ENCODE data around the gene SLC23A3. TPM values are rescaled to one million over a fixed set of nuclear protein-coding genes. Genes with fewer than 3 reads are reported as not detected.

The SLC23A3 gene
- 1 to 10 TPM; 3.6 to 4.8 (median 3.9) TPM for polyA plus RNA-seq (ENCODE audit: insufficient read depth in 1 of 5, insufficient read length in 5 of 5, low replicate concordance in 1 of 5)
- long read RNA-seq, donor 1 = 0 reads
- long read RNA-seq, donor 2 = 0 reads
- long read RNA-seq, donor 3 = 0 reads
- long read RNA-seq, donor 4 = 0 reads
- long read RNA-seq, donor 5 = 0 reads
- long read RNA-seq, donor 6 = 0 reads
- long read RNA-seq, donor 7 = 0 reads
- long read RNA-seq, donor 8 = 0 reads

GRCh38 chr2:219169930-219170654 lies at the start of gene SLC23A3:
TSS of gene SLC23A3 (minus strand) at chr2:219170029. CDS start at chr2:219169984, 45 bp downstream.
- no peak for DNase-seq

DNA sequence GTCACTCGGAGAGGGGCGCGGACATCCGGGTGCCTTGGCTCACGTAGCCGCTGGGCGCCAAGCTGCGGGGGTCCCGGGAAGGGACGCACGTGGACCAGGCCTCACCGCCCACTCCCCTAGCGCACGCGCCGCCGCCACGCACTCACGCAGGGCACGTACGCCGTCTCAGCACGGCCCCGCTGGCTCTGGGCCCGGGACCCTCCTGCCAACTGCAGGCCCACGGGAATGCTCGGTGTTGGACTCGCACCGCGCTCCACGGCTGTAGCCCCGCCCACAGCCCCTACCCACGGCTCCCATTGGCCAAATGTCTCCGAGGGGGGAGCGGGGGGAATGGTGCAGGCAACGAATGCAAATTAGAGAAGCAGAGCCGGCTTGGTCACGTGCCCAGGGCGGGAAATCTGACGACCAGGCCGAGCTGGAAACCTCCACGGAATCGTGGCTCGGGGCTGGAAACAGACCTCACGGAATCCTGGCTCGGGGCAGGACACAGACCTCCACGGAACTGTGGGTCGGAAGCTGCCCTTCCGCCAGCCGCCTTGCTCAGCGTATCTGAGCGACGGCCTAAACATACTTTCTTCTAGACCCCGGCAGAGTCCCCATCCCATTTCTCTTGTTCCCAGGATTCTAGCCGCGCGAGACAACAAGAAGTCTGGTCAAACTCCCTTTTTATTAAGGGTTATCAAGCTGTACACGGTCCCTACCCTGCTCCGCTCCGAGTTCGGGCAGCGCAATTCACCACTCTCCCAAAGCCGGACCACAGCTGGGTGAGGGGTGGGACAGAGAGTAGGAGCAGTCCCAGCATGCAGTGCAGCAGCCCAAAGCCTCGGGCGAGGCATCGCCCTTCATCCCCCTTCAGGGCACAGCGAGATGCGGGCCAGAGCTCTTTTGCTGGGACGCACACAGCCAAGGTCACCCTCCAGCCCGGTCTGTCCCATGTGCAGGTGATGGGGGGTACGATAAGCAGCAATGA lies 49.2 kb upstream of the SLC23A3 start, which contains the start of gene ABCB6:
Gene ABCB6 (minus strand): TSS at position 227 of the 970 bp plus-strand sequence. CDS start 285 bp downstream, outside the sequence.
- peak; percentile 94 to 95 for DNase-seq

- no peak for DNase-seq
These were observed 48.4 kb upstream of the SLC23A3 start for GRCh38 chr2:219218217-219218731.

DNA sequence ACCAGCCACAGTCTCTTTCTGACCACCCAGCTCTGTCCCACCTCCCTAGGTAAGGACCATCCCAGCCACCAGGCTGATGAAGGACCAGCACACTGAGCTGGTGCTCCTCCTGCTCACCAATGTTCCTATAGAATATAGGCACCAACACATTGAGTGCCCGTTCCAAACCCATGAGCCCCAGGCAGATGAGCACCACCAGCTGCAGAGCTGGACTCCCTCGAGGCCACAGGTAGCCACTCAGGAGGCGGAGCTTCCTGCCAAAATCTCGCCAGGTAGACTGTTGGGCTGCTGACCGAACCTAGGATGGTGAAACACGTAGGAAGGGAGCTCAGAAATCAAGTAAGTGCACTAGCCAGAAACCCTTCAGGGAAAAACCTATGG lies 46.7 kb upstream of the SLC23A3 start:
- no peak for DNase-seq

GRCh38 chr2:219215871-219216534 lies 46.2 kb upstream of the SLC23A3 start:
- DNase-seq = no peak

GRCh38 chr2:219214786-219215185 lies 45.0 kb upstream of the SLC23A3 start:
- DNase-seq = no peak

DNA sequence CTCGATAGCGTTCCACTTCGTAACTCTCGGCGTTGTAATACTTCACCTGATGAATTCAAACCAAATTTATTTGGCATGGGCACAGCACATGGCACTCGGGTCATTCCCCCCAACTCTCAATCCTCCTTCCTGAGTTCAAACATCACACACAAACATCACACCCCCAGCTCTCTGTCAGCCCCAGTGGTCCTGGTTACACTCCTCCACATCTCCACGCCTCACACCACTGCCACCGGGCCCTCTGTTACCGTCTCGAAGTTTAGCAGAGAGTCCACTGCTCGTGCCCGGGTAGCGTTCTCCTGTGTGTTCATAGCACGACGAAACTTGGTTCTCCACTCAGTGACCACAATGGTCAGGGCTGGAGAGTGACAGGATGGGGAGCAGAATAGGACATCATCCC lies 44.3 kb upstream of the SLC23A3 start:
- no peak for DNase-seq

- no peak for DNase-seq
These were observed 43.8 kb upstream of the SLC23A3 start for GRCh38 chr2:219213486-219214071.

DNA sequence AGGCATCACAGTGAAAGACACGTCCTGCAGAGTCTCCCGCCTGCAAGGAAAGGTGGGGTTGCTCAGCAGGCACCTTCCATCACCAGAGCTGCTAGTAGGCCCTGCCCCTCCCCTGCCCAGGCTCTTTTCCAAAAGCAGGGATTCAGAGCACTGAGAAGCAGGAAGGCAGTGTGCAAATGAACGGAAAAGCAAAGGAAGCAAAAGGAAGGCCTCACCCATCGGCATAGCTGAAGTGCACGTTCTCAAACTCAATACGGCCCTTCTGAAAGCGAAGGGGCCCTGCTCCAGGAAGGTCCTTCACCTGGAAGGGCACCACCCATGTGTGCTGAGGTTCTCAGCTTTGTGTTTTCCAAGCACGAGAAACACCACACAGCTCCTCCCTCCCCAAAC lies 43.2 kb upstream of the SLC23A3 start:
- DNase-seq = no peak

- no peak for DNase-seq
These were observed 41.1 kb upstream of the SLC23A3 start for GRCh38 chr2:219210886-219211362.

DNA sequence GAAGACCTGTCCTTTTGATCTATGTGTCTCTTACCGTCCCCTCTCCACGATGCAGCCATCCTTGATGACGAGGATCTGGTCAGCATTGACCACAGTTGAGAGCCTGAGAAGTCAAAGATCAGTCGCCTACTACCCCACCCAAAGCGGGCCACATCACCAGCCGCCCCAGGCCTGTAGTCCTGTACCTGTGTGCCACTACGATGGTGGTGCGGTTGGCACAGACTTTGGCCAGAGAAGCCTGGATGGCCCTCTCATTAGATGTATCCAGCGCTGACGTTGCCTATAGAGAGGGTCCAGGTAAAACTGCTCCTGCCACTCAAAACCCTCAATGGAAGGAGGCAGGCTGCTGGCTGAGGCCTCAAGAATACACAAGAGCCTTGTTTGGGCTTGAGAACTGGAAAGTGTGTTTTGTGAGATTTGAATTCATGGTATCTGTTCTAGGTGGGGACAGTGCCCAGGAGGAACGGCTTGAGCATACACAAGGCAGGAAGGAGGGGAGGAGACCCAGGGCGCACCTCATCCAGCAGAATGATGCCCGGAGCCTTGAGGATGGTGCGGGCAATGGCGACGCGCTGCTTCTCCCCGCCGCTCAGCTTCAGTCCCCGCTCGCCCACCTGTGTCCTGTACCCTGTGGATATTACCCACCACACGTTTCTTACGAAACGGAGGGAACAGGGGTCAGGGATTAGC lies 40.5 kb upstream of the SLC23A3 start:
- DNase-seq = no peak

GRCh38 chr2:219209236-219210195 lies 39.7 kb upstream of the SLC23A3 start:
- DNase-seq = no peak

GRCh38 chr2:219207884-219208740 lies 38.3 kb upstream of the SLC23A3 start:
- no peak for DNase-seq

GRCh38 chr2:219207134-219207883 lies 37.5 kb upstream of the SLC23A3 start:
- no peak for DNase-seq

DNA sequence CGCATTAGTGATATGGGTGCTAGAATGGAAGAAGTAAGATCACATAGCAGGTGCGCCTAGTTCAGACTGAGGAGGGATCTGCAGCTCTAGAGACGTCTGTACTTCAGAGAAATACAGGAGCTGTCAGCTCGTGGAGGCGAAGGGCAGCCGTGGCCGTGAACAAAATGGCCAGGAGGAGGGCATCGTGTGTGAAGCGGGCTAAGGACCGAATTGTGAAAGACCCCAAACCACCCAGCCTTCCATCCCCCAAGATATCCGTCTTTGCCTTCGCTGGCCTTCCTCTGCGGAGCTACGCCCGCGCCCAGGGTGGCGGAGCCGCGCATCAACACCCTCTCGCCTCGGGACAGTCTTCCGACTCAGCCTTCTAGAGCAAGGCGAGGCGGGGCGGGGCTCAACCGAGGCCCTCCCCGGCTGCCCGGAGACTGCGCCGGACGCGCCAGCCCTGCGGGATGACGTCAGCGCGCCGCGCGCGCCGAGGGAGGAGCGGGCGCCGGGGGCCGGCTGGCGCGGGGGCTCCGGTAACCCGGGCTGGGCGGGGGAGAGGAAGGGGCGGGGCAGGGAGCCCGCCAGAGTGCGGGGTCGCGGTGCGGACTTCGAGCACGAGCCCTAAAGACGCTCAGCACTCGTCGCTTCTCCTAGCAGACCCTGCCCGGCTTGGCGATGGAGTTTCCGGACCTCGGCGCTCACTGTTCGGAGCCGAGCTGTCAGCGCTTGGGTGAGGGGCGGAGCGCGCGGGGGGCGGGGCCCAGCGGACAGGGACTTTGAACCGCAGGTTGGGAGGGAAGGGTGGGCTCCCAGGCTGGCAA lies 36.7 kb upstream of the SLC23A3 start, which contains the start of gene ZFAND2B:
Gene ZFAND2B (plus strand): TSS at position 455 of the 806 bp plus-strand sequence. CDS start 206 bp downstream, at position 661.
- peak; percentile 97 for DNase-seq

DNA sequence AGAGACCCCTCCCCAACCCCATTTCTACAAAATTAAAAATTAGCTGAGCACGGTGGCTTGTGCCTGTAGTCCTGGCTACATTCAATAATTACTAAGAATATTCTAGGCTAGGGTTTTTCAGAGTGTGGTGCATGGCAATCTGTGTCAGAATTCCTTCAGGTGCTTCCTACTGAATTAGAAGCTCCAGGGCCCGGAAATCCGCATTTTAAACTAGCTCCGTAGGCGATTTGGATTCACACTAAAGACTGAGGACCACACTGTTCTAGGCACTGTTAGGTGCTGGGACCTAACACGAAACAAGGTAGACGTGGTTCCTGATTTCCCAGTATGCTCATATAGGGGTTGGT lies 36.1 kb upstream of the SLC23A3 start:
- no peak for DNase-seq
